ENCODE data around the gene FCN1.

The FCN1 gene

DNA sequence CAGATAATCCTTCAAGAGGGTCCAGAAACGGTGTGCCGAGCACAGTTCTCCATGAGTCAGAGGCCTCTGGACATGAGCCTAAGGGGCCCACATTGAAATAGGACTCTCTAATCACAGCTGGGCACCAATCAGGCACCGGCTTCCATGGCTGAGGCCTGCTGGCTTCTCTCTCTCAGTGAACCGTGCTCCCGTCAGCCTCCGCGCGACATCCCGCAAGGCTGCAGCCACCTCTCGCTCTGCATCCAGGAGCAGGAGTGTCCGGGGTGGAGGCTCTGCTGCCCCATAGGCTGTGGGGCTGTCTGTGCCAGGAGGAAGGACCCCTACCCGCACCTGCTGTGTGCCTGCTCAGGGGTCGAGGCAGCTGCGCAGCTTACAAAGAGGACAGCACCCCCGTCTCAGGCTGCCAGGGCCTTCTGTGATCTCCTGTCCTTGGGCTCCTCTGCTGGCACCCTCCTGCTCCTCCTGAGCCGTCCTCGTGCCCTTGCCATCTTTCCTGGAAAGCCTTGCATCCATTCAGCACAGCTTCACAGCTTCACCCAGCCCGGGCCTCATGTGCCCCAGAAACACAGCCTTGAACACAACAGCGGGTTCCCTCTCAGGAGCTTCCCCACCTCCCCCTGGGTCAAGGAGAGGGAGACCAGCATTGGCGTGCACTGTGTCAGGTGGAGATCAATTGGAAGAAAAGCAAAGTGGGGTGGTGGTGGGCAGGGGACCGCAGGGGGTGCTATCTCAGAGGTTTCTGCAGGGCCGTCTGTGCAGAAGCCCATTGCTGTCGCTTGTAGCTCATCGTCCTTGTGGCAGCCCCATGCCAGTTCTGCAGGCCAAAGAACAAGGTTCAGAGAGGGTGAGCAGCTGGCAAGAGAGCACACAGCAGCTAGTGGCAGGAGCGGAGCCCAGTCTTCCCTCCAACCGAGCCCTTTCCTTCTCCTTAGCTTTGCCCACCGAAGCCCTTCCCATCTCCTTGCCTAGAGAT is 22.8 kb upstream of the FCN1 start:
- H3K4me3 ChIP-seq (ENCODE audit: low read depth, low read length), result no peak overlapping the region
- TF ChIP-seq, protein P1, sequence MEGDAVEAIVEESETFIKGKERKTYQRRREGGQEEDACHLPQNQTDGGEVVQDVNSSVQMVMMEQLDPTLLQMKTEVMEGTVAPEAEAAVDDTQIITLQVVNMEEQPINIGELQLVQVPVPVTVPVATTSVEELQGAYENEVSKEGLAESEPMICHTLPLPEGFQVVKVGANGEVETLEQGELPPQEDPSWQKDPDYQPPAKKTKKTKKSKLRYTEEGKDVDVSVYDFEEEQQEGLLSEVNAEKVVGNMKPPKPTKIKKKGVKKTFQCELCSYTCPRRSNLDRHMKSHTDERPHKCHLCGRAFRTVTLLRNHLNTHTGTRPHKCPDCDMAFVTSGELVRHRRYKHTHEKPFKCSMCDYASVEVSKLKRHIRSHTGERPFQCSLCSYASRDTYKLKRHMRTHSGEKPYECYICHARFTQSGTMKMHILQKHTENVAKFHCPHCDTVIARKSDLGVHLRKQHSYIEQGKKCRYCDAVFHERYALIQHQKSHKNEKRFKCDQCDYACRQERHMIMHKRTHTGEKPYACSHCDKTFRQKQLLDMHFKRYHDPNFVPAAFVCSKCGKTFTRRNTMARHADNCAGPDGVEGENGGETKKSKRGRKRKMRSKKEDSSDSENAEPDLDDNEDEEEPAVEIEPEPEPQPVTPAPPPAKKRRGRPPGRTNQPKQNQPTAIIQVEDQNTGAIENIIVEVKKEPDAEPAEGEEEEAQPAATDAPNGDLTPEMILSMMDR (IDR thresholded peaks at IDR 0.05; ENCODE audit: low read depth, low read length), result no peak

- TF ChIP-seq, protein P1 (IDR thresholded peaks at IDR 0.05; ENCODE audit: low read depth, low read length), result no peak
- H3K4me3 ChIP-seq (ENCODE audit: low read depth, low read length), result no peak overlapping the region
Measured at GRCh38 chr9:134939836-134940235, 22.1 kb upstream of the FCN1 start.

- TF ChIP-seq, protein P1 (IDR thresholded peaks at IDR 0.05; ENCODE audit: low read depth, low read length), result no peak
Measured at GRCh38 chr9:134939080-134939733, 21.5 kb upstream of the FCN1 start.

GRCh38 chr9:134938346-134939079 is 20.8 kb upstream of the FCN1 start:
- no peak overlapping the region for H3K4me3 ChIP-seq (ENCODE audit: low read depth, low read length)
- TF ChIP-seq, protein P1 (IDR thresholded peaks at IDR 0.05; ENCODE audit: low read depth, low read length), result no peak

More at GRCh38 chr9:134939080-134939733, 21.5 kb upstream of the FCN1 start:
- H3K4me3 ChIP-seq (ENCODE audit: low read depth, low read length), result no peak overlapping the region

- TF ChIP-seq, protein P1 (IDR thresholded peaks at IDR 0.05; ENCODE audit: low read depth, low read length), result no peak
- no peak overlapping the region for H3K4me3 ChIP-seq (ENCODE audit: low read depth, low read length)
Measured at GRCh38 chr9:134937566-134938345, 20.0 kb upstream of the FCN1 start.

DNA sequence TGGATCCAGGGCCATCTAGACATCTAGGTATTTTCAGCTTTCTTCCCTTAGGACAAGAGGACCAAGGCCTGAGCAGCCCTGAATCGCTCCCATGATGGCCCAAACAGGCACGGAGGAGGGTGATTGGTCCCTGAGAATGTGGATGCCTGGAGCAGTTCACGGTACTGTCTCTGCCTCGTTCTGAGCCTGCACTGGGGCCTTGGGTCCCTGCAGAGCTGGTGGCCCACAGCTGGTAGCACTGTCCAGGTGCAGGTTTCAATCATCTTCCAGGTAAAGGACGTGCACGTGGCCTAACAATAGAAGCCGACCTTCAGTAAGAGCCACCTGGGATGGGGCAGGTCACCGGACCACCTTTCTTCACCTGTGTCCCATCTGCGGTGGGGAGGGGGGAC is 19.4 kb upstream of the FCN1 start:
- H3K4me3 ChIP-seq (ENCODE audit: low read depth, low read length), result no peak overlapping the region
- TF ChIP-seq, protein P1 (IDR thresholded peaks at IDR 0.05; ENCODE audit: low read depth, low read length), result no peak
